Keratinocyte (primary cell): ENCODE data around the gene SORT1. TPM values are rescaled to one million over a fixed set of nuclear protein-coding genes. Genes with fewer than 3 reads are reported as not detected.

Experiments
- DNase-seq: peaks from one replicate; pipeline ENCODE4 v3.0.0-alpha.2; 2011; ENCODE audit warnings: low read depth, missing footprints, low spot score
- FAIRE-seq: peaks from 2 replicates; lab custom pipeline; 2011; peaks lifted over from hg19 to GRCh38; lab: Jason Lieb, UNC
- H2AFZ ChIP-seq: 2 replicates; pipeline ENCODE4 v1.6.0; 2012; ENCODE audit warnings: low read length, control low read depth, inconsistent platforms; ENCODE audit not compliant: control insufficient read depth
- H3K27ac ChIP-seq: 2 replicates; pipeline ENCODE4 v1.5.1; 2011; ENCODE audit warnings: low read length; ENCODE audit not compliant: control insufficient read depth, insufficient read depth
- H3K27me3 ChIP-seq: 3 replicates; pipeline ENCODE4 v1.6.0; 2011; ENCODE audit warnings: low read length; ENCODE audit not compliant: control insufficient read depth, insufficient read depth; ENCODE audit errors: extremely low read depth
- H3K36me3 ChIP-seq, 2 experiments: 2 replicates in 1 of 2; 3 replicates in 1 of 2; pipeline ENCODE4 v1.5.1; 2011; ENCODE audit warnings: low read length in 2 of 2, mild to moderate bottlenecking in 1 of 2; ENCODE audit not compliant: control insufficient read depth in 2 of 2, insufficient read depth in 2 of 2; ENCODE audit errors: extremely low read depth in 1 of 2
- H3K4me1 ChIP-seq: 3 replicates; pipeline ENCODE4 v1.5.1; 2011; ENCODE audit warnings: low read length; ENCODE audit not compliant: control insufficient read depth, insufficient read depth; ENCODE audit errors: extremely low read depth
- H3K4me2 ChIP-seq: 3 replicates; pipeline ENCODE4 v1.6.0; 2011; ENCODE audit warnings: low read depth, low read length; ENCODE audit not compliant: control insufficient read depth, insufficient read depth; ENCODE audit errors: extremely low read depth
- H3K4me3 ChIP-seq, 3 experiments: fragments of 200-600 bp in 1 of 3; sonication (generic) in 1 of 3; 2 replicates in 2 of 3; 3 replicates in 1 of 3; pipeline ENCODE4 v1.5.1; 2011 to 2016; ENCODE audit warnings: low read length in 3 of 3, mild to moderate bottlenecking in 3 of 3, control low read depth in 2 of 3, inconsistent platforms in 1 of 3, low read depth in 1 of 3, mixed read lengths in 1 of 3, mixed run types in 1 of 3, moderate library complexity in 1 of 3; ENCODE audit not compliant: control insufficient read depth in 2 of 3, insufficient read depth in 2 of 3; ENCODE audit errors: extremely low read depth in 1 of 3
- H3K79me2 ChIP-seq: 2 replicates; pipeline ENCODE4 v1.6.0; 2012; ENCODE audit warnings: low read length; ENCODE audit not compliant: control insufficient read depth, insufficient read depth
- H3K9ac ChIP-seq: 3 replicates; pipeline ENCODE4 v1.6.0; 2011; ENCODE audit warnings: low read length; ENCODE audit not compliant: control insufficient read depth, insufficient read depth; ENCODE audit errors: extremely low read depth
- H3K9me1 ChIP-seq: 3 replicates; pipeline ENCODE4 v1.6.0; 2011; ENCODE audit warnings: low read length; ENCODE audit not compliant: control insufficient read depth, insufficient read depth; ENCODE audit errors: extremely low read depth
- H3K9me3 ChIP-seq: 2 replicates; pipeline ENCODE4 v1.5.1; 2012; ENCODE audit warnings: low read depth, low read length; ENCODE audit not compliant: control insufficient read depth
- H4K20me1 ChIP-seq: 3 replicates; pipeline ENCODE4 v1.6.0; 2011; ENCODE audit warnings: low read length; ENCODE audit not compliant: control insufficient read depth, insufficient read depth; ENCODE audit errors: extremely low read depth
- CTCF ChIP-seq, 3 experiments: IDR thresholded peaks in 1 of 3; conservative IDR thresholded peaks in 1 of 3; optimal IDR thresholded peaks in 1 of 3; 2 replicates in 2 of 3; 3 replicates in 1 of 3; pipeline versions ENCODE3 to v1.5.1; 2011; ENCODE audit warnings: low read length in 3 of 3, mild to moderate bottlenecking in 3 of 3, moderate library complexity in 2 of 3, control low read depth in 1 of 3, inconsistent platforms in 1 of 3; ENCODE audit not compliant: insufficient read depth in 2 of 3; ENCODE audit errors: extremely low read depth in 1 of 3
- EZH2 ChIP-seq: IDR thresholded peaks from one replicate; pipeline ENCODE4 v1.6.1; 2012; ENCODE audit warnings: inconsistent platforms, mild to moderate bottlenecking, low read length, moderate library complexity
- dilution Hi-C: fragments of 300-500 bp; cut with MboI; formaldehyde crosslinking; loops from one replicate; pipeline ENCODE4 v1.7.0; 2020; ENCODE audit warnings: low sequenced_read_pairs; ENCODE audit not compliant: extremely low pct_ligation_motif_present
- polyA plus RNA-seq, 5 experiments: library from polyadenylated mRNA; depleted of rRNA in 3 of 5; stranded (reverse) in 3 of 5; stranded (forward) in 1 of 5; unstranded in 1 of 5; fragments of >200 nt; gene quantifications; 1 replicate in 1 of 5; 2 replicates in 3 of 5; 3 replicates in 1 of 5; pipeline versions ENCODE4 v1.2.1 to v1.2.3, GENCODE V29; 2011 to 2012; ENCODE audit warnings: missing spikeins in 2 of 5, low read depth in 1 of 5, low replicate concordance in 1 of 5

Gene SORT1
- polyA plus RNA-seq, 1 donor (not counting 4 experiments of a cell fraction or from before 2014, with no cell fraction given): 1.6 TPM

GRCh38 chr1:109398343-109399225 is 866 bp upstream of the SORT1 start:
- H2AFZ ChIP-seq: no peak overlapping the region
- H3K9ac ChIP-seq: no peak overlapping the region
- H3K4me3 ChIP-seq: peak overlapping the region; percentile 35 to 50 (median 39)
- peaks cover 12% of the 10 kb centered on the region for H3K27me3 ChIP-seq
- H3K4me1 ChIP-seq: peaks cover 6% of the 10 kb centered on the region
- H4K20me1 ChIP-seq: no peaks in the 10 kb centered on the region
- no peaks in the 10 kb centered on the region for H3K9me3 ChIP-seq
- FAIRE-seq (no peak), DNase-seq (no peak)
- H3K4me2 ChIP-seq: peak overlapping the region; percentile 72
- H3K27ac ChIP-seq: no peak overlapping the region
- H3K9me1 ChIP-seq: no peaks in the 10 kb centered on the region
- no peak for TF ChIP-seq EZH2
- TF ChIP-seq CTCF (optimal IDR thresholded peaks at IDR 0.05 in 1 of 3, IDR thresholded peaks at IDR 0.05 in 1 of 3, conservative IDR thresholded peaks at IDR 0.05 in 1 of 3; ENCODE audit: extremely low read depth in 1 of 3, insufficient read depth in 2 of 3, low read length in 3 of 3): no peak
- dilution Hi-C loops: no loop called here
- peaks cover 0 to 6% of the 10 kb centered on the region in 2 experiments for H3K36me3 ChIP-seq
- H3K79me2 ChIP-seq: no peaks in the 10 kb centered on the region

- TF ChIP-seq EZH2: peak; percentile 69
- TF ChIP-seq CTCF (optimal IDR thresholded peaks at IDR 0.05 in 1 of 3, IDR thresholded peaks at IDR 0.05 in 1 of 3, conservative IDR thresholded peaks at IDR 0.05 in 1 of 3; ENCODE audit: extremely low read depth in 1 of 3, insufficient read depth in 2 of 3, low read length in 3 of 3): no peak
- Histone ChIP-seq H3K4me3 (peak overlapping the region in 2 of 3 experiments; percentile 20 to 25), H3K27me3 (peaks cover 12% of the 10 kb centered on the region), H3K4me1 (peaks cover 6% of the 10 kb centered on the region), H3K4me2 (peak overlapping the region; percentile 72), H2AFZ (no peak overlapping the region), H3K36me3 (peaks cover 0 to 4% of the 10 kb centered on the region in 2 experiments), H3K9me1 (no peaks in the 10 kb centered on the region), H3K9me3 (no peaks in the 10 kb centered on the region), H3K9ac (no peak overlapping the region), H3K79me2 (no peaks in the 10 kb centered on the region), H3K27ac (no peak overlapping the region), H4K20me1 (no peaks in the 10 kb centered on the region)
- FAIRE-seq (no peak), DNase-seq (no peak)
- dilution Hi-C loops: no loop called here
Observed at GRCh38 chr1:109396871-109397580, 692 bp downstream of the SORT1 start.
